ENCODE results near the gene ARL3. TPM values are rescaled to one million over a fixed set of nuclear protein-coding genes. Genes with fewer than 3 reads are reported as not detected.

Gene ARL3
- total RNA-seq, 5 donors from 2014 or later (not counting 1 experiment from before 2014, with no cell fraction given), result 2.7 to 5.0 (median 3.5) TPM

DNA sequence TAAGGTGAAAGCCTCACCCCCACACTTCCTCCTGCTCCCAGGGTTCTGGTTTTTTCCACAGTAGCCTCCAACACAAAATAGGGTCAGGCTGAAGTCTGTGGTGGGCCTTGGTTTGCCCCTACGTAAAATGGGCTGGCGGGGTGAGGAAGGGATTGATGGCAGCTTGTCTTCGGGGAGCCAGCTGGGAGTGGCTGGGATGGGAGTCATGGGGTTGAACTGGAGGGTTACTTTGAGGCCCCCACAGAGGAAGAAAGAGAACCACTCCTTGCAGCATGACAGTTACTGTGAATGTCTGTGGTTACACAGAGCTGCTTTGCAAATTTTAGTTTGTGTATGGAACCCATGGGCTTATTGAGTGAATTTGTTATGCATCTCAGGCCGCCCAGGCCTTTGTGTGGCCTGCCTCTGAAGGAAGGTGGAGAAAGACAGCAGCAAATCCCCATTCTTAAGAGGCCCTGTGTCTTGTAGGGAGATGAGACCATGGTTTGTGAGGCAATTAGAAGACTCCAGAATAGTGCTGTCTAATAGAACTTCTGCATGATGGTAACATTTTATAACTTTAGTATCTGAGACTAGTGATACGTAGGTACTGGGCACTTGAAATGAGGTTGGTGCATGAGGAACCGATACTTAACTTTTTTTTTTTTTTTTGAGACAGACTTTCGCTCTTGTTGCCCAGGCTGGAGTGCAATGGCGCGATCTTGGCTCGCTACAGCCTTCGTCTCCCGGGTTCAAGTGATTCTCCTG lies 61.9 kb downstream of the ARL3 start:
- Histone ChIP-seq H3K36me3 (ENCODE audit: control insufficient read depth in 2 of 2, extremely low read depth in 1 of 2, insufficient read depth in 1 of 2, low read length in 1 of 2) (peaks cover 18 to 47% of the 10 kb centered on the region in 2 donors), H3K9me3 (no peaks in the 10 kb centered on the region), H3K4me3 (ENCODE audit: control insufficient read depth in 1 of 2, extremely low read depth in 1 of 2, low read length in 1 of 2) (peak overlapping the region in 1 of 2 donors; percentile 26), H3K27ac (ENCODE audit: low read length) (peak overlapping the region; percentile 60), H3K27me3 (replicated peaks in 1 of 2; ENCODE audit: control insufficient read depth in 2 of 2, extremely low read depth in 1 of 2, insufficient read depth in 2 of 2, low read length in 1 of 2) (no peaks in the 10 kb centered on the region), H3K4me1 (ENCODE audit: control insufficient read depth in 1 of 2, extremely low read depth in 1 of 2, insufficient read depth in 2 of 2, low read length in 2 of 2) (peaks cover 56 to 78% of the 10 kb centered on the region in 2 experiments)
- Mint-ChIP-seq H3K9me3 (no peaks in the 10 kb centered on the region), H3K27me3 (no peaks in the 10 kb centered on the region), H3K4me1 (peaks cover 68 to 80% (median 74%) of the 10 kb centered on the region in 3 donors), H3K27ac (peak overlapping the region; percentile 83 to 89), H3K36me3 (peaks cover 31% of the 10 kb centered on the region), H3K4me3 (peak overlapping the region; percentile 32 to 95 (median 36))
- peak in 2 of 4 experiments; percentile 18 to 38 for ATAC-seq (replicated peaks in 1 of 4)
- no peak for DNase-seq
- ChIA-PET CTCF (no interaction called here), POLR2A (interaction anchor here in 1 of 2 donors (0.6 kb wide), 1 partner anchor 61 kb away, joined by 3 read pairs; no protein-coding TSS in a partner anchor)
- WGBS (ENCODE audit: insufficient coverage), result 67% methylated on average over 8 of the region's 12 CpGs

GRCh38 chr10:102651455-102652169 lies 62.6 kb downstream of the ARL3 start:
- Histone ChIP-seq H3K4me3 (ENCODE audit: control insufficient read depth in 1 of 2, extremely low read depth in 1 of 2, low read length in 1 of 2) (peak overlapping the region in 1 of 2 donors; percentile 7), H3K36me3 (ENCODE audit: control insufficient read depth in 2 of 2, extremely low read depth in 1 of 2, insufficient read depth in 1 of 2, low read length in 1 of 2) (peaks cover 11 to 39% of the 10 kb centered on the region in 2 donors), H3K4me1 (ENCODE audit: control insufficient read depth in 1 of 2, extremely low read depth in 1 of 2, insufficient read depth in 2 of 2, low read length in 2 of 2) (peaks cover 63 to 85% of the 10 kb centered on the region in 2 experiments), H3K9me3 (no peaks in the 10 kb centered on the region), H3K27ac (ENCODE audit: low read length) (peak overlapping the region; percentile 60), H3K27me3 (replicated peaks in 1 of 2; ENCODE audit: control insufficient read depth in 2 of 2, extremely low read depth in 1 of 2, insufficient read depth in 2 of 2, low read length in 1 of 2) (no peaks in the 10 kb centered on the region)
- Mint-ChIP-seq H3K27me3 (no peaks in the 10 kb centered on the region), H3K27ac (peak overlapping the region; percentile 83 to 89), H3K36me3 (peaks cover 31% of the 10 kb centered on the region), H3K9me3 (no peaks in the 10 kb centered on the region), H3K4me1 (peaks cover 74 to 83% (median 79%) of the 10 kb centered on the region in 3 donors), H3K4me3 (peak overlapping the region; percentile 31 to 95 (median 39))
- ATAC-seq (replicated peaks in 1 of 4), result no peak
- CTCF ChIA-PET, result no interaction called here
- POLR2A ChIA-PET, result interaction anchor here in 1 of 2 donors (0.6 kb wide), 1 partner anchor 61 kb away, joined by 3 read pairs; no protein-coding TSS in a partner anchor
- DNase-seq, result no peak
- WGBS (ENCODE audit: insufficient coverage), result 60% methylated on average over 9 of the region's 11 CpGs

DNA sequence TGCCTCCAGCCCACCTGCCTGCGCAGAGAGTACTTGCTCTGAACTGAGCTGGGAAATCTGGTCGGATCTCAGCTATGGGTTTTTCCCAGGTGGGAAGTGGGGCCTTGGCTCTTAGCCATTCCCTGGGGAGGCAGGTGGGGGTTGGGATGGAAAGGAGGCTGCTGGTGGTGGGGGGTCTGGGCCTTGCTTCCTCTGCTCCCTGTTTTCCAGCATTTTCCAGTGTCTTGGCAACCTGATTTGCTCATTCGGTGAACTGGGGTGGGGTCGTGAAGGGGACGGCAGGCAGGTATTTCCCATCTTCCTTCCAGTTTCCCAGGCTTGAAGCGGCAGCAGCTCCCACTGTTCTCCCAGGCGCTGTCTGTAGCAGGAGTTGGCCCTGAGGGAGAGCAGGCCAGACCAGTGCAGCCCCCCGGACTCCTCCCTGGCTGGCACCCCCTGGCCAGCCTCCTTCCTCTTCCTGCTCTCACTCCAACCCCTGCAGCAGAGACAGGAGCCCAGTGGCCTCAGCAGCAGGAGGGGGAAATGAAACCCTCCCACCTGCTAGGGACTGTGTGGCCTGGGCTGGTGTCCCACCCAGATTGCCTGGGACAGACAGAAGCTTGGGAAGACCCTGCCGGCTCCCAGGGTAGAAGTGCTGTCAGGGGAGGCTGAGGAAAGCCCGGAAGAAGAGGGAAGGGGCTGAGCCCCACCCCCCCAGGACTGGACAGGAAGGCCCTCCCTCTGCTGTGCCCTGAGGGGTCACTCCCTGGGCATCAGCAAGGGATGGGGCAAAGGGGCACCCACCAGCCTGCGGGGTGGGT lies 63.3 kb downstream of the ARL3 start:
- no peaks in the 10 kb centered on the region for H3K9me3 Mint-ChIP-seq
- H3K36me3 Mint-ChIP-seq, result peaks cover 26% of the 10 kb centered on the region
- DNase-seq, result no peak
- H3K4me1 Mint-ChIP-seq, result peaks cover 78 to 91% (median 85%) of the 10 kb centered on the region in 3 donors
- H3K27ac Mint-ChIP-seq, result peak overlapping the region; percentile 83 to 89
- H3K27me3 ChIP-seq (replicated peaks in 1 of 2; ENCODE audit: control insufficient read depth in 2 of 2, extremely low read depth in 1 of 2, insufficient read depth in 2 of 2, low read length in 1 of 2), result no peaks in the 10 kb centered on the region
- CTCF ChIA-PET, result no interaction called here
- no peak for ATAC-seq (replicated peaks in 1 of 4)
- H3K27ac ChIP-seq (ENCODE audit: low read length), result peak overlapping the region; percentile 60
- peak overlapping the region in 2 of 3 donors; percentile 25 to 95 for H3K4me3 Mint-ChIP-seq
- no peaks in the 10 kb centered on the region for H3K9me3 ChIP-seq
- POLR2A ChIA-PET, result interaction anchor here in 1 of 2 donors (0.8 kb wide), 1 partner anchor 14 kb away, joined by 8 read pairs; no protein-coding TSS in a partner anchor
- peaks cover 5 to 32% of the 10 kb centered on the region in 2 donors for H3K36me3 ChIP-seq (ENCODE audit: control insufficient read depth in 2 of 2, extremely low read depth in 1 of 2, insufficient read depth in 1 of 2, low read length in 1 of 2)
- H3K4me3 ChIP-seq (ENCODE audit: control insufficient read depth in 1 of 2, extremely low read depth in 1 of 2, low read length in 1 of 2), result no peak overlapping the region
- H3K4me1 ChIP-seq (ENCODE audit: control insufficient read depth in 1 of 2, extremely low read depth in 1 of 2, insufficient read depth in 2 of 2, low read length in 2 of 2), result peaks cover 65 to 91% of the 10 kb centered on the region in 2 experiments
- no peaks in the 10 kb centered on the region for H3K27me3 Mint-ChIP-seq
- 86% methylated on average over 8 of the region's 11 CpGs for WGBS (ENCODE audit: insufficient coverage)

DNA sequence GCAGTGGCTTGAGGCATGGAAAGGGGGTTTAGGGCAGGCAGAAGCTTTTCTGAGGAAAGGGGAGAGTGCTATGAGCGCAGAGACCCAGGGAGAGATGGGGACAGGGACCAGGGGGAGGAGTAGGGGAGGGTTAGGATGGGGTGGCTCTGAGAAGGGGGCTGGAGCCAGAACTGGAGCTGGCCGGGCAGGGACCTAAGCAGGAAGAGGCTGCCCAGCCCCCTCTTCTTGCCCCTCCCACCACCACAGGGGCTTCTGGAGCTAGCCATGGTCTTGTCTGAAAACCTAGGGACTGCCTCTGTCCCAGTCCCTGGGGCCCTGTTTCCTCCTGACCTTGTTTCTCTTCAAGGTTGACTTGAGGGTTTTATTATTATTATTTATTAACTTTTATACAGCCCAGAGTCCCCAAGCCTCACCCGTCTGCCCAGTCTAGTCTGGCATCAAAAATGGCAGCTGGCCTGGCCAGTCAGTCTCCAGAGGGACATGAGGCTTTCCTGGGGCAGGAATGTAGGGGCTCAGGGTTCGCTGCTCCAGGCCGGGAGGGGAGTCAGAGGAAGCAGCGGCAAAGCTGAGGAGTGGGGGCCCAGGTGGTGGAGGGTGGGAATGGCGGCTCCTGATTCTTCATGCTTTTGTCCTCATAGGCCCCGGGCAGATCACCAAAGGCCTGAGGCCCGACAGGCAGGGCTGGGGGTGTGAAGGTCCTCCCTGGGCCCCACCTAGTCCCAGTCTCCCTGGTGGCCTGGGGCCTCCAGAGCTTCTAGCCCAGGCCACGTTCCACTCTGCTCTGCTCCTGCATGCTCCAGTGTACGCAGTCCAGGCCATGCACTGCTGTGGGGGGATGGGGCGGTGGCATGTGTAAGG lies 64.2 kb downstream of the ARL3 start:
- Histone ChIP-seq H3K36me3 (ENCODE audit: control insufficient read depth in 2 of 2, extremely low read depth in 1 of 2, insufficient read depth in 1 of 2, low read length in 1 of 2) (peaks cover 2 to 23% of the 10 kb centered on the region in 2 donors), H3K9me3 (no peaks in the 10 kb centered on the region), H3K4me1 (ENCODE audit: control insufficient read depth in 1 of 2, extremely low read depth in 1 of 2, insufficient read depth in 2 of 2, low read length in 2 of 2) (peaks cover 67 to 97% of the 10 kb centered on the region in 2 experiments), H3K4me3 (ENCODE audit: control insufficient read depth in 1 of 2, extremely low read depth in 1 of 2, low read length in 1 of 2) (peak overlapping the region in 1 of 2 donors; percentile 25), H3K27me3 (replicated peaks in 1 of 2; ENCODE audit: control insufficient read depth in 2 of 2, extremely low read depth in 1 of 2, insufficient read depth in 2 of 2, low read length in 1 of 2) (no peaks in the 10 kb centered on the region), H3K27ac (ENCODE audit: low read length) (peak overlapping the region; percentile 60)
- CTCF ChIA-PET, result interaction anchor here in 1 of 2 donors (0.6 kb wide), 1 partner anchor 155 kb away, joined by 9 read pairs; no protein-coding TSS in a partner anchor
- H3K36me3 Mint-ChIP-seq, result peaks cover 20% of the 10 kb centered on the region
- peak overlapping the region in 2 of 3 donors; percentile 25 to 95 for H3K4me3 Mint-ChIP-seq
- 83% methylated on average over 8 of the region's 12 CpGs for WGBS (ENCODE audit: insufficient coverage)
- H3K9me3 Mint-ChIP-seq, result no peaks in the 10 kb centered on the region
- POLR2A ChIA-PET, result interaction anchor here in 1 of 2 donors (0.6 to 0.8 kb wide), 2 partner anchors 14 to 254 kb away, joined by 4 to 8 read pairs; no protein-coding TSS in a partner anchor
- ATAC-seq (replicated peaks in 1 of 4) (no peak), DNase-seq (no peak)
- H3K27me3 Mint-ChIP-seq, result no peaks in the 10 kb centered on the region
- H3K4me1 Mint-ChIP-seq, result peaks cover 74 to 94% (median 82%) of the 10 kb centered on the region in 3 donors
- peak overlapping the region; percentile 84 to 89 for H3K27ac Mint-ChIP-seq

DNA sequence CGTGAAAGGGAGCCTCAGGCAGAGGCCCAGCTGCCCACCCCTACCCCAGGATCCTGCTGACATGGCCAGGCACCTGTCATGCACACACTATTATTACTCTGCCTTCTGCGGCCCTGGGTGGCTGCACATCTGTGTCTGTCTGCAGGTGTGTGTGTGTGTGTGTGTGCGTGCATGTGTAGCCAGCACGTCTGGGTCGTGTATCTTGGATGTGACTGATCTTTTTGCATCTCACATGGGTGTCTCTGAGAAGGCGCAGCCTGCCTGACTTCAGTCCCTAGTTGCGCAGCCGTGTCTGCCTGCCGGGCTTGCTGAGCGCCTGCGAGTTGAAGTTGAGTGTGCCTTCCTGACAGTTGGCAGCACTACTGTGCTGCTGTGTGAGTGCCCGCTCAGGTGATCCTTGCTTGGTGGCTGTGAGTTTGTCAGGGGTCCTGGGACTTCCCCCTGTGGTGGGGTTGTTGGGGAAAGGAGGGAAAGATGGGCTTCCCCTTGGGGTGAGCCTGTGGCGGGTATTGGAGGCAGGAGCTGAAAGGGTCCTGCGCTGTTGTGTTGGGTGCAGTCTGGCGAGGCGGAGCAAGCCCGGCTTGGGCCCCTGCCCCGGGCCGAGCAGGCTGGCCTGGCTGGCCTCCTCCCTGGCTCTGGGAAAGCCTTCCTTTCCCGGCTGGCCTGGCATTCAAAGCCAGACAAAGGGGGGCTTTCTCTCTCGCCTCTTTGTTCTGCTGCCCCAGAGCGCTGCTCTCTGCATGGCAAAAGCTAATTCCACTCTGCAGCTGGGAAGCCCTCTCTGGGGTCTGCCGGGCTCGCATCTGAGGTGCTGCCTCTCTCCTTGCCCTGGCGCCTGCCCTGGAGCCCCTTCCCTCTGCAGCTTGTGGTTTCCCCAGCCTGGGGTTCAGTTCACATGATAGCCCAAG lies 65.1 kb downstream of the ARL3 start:
- peak overlapping the region; percentile 95 to 98 (median 97) for H3K4me3 Mint-ChIP-seq
- ChIA-PET CTCF (no interaction called here), POLR2A (no interaction called here)
- no peaks in the 10 kb centered on the region for H3K27me3 Mint-ChIP-seq
- H3K36me3 Mint-ChIP-seq, result peaks cover 18% of the 10 kb centered on the region
- Histone ChIP-seq H3K9me3 (no peaks in the 10 kb centered on the region), H3K27me3 (replicated peaks in 1 of 2; ENCODE audit: control insufficient read depth in 2 of 2, extremely low read depth in 1 of 2, insufficient read depth in 2 of 2, low read length in 1 of 2) (no peaks in the 10 kb centered on the region), H3K4me1 (ENCODE audit: control insufficient read depth in 1 of 2, extremely low read depth in 1 of 2, insufficient read depth in 2 of 2, low read length in 2 of 2) (peaks cover 67 to 92% of the 10 kb centered on the region in 2 experiments), H3K36me3 (ENCODE audit: control insufficient read depth in 2 of 2, extremely low read depth in 1 of 2, insufficient read depth in 1 of 2, low read length in 1 of 2) (peaks cover 0 to 15% of the 10 kb centered on the region in 2 donors), H3K27ac (ENCODE audit: low read length) (peak overlapping the region; percentile 60), H3K4me3 (ENCODE audit: control insufficient read depth in 1 of 2, extremely low read depth in 1 of 2, low read length in 1 of 2) (peak overlapping the region; percentile 22 to 53)
- WGBS (ENCODE audit: insufficient coverage), result 32% methylated on average over 24 of the region's 25 CpGs
- H3K9me3 Mint-ChIP-seq, result no peaks in the 10 kb centered on the region
- H3K27ac Mint-ChIP-seq, result peak overlapping the region; percentile 94 to 98
- ATAC-seq (replicated peaks in 1 of 4), result peak in 1 of 4 experiments; percentile 23
- H3K4me1 Mint-ChIP-seq, result peaks cover 72 to 88% (median 81%) of the 10 kb centered on the region in 3 donors
- DNase-seq, result peak in 22 of 35 experiments; percentile 18 to 64 (median 34)
